ENCODE measurements around the gene CEPT1.

- TF ChIP-seq, protein P1, sequence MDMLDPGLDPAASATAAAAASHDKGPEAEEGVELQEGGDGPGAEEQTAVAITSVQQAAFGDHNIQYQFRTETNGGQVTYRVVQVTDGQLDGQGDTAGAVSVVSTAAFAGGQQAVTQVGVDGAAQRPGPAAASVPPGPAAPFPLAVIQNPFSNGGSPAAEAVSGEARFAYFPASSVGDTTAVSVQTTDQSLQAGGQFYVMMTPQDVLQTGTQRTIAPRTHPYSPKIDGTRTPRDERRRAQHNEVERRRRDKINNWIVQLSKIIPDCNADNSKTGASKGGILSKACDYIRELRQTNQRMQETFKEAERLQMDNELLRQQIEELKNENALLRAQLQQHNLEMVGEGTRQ (CRISPR knock-in tag; IDR thresholded peaks at IDR 0.05): no peak
- TF ChIP-seq, protein P2, sequence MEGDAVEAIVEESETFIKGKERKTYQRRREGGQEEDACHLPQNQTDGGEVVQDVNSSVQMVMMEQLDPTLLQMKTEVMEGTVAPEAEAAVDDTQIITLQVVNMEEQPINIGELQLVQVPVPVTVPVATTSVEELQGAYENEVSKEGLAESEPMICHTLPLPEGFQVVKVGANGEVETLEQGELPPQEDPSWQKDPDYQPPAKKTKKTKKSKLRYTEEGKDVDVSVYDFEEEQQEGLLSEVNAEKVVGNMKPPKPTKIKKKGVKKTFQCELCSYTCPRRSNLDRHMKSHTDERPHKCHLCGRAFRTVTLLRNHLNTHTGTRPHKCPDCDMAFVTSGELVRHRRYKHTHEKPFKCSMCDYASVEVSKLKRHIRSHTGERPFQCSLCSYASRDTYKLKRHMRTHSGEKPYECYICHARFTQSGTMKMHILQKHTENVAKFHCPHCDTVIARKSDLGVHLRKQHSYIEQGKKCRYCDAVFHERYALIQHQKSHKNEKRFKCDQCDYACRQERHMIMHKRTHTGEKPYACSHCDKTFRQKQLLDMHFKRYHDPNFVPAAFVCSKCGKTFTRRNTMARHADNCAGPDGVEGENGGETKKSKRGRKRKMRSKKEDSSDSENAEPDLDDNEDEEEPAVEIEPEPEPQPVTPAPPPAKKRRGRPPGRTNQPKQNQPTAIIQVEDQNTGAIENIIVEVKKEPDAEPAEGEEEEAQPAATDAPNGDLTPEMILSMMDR (IDR thresholded peaks at IDR 0.05): no peak
- TF ChIP-seq, protein P3, sequence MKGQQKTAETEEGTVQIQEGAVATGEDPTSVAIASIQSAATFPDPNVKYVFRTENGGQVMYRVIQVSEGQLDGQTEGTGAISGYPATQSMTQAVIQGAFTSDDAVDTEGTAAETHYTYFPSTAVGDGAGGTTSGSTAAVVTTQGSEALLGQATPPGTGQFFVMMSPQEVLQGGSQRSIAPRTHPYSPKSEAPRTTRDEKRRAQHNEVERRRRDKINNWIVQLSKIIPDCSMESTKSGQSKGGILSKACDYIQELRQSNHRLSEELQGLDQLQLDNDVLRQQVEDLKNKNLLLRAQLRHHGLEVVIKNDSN (CRISPR knock-in tag; IDR thresholded peaks at IDR 0.05): no peak
- TF ChIP-seq ATF6 (CRISPR knock-in tag; IDR thresholded peaks at IDR 0.05) (no peak), MAX (CRISPR knock-in tag; IDR thresholded peaks at IDR 0.05) (no peak)
- TF ChIP-seq, protein P4, sequence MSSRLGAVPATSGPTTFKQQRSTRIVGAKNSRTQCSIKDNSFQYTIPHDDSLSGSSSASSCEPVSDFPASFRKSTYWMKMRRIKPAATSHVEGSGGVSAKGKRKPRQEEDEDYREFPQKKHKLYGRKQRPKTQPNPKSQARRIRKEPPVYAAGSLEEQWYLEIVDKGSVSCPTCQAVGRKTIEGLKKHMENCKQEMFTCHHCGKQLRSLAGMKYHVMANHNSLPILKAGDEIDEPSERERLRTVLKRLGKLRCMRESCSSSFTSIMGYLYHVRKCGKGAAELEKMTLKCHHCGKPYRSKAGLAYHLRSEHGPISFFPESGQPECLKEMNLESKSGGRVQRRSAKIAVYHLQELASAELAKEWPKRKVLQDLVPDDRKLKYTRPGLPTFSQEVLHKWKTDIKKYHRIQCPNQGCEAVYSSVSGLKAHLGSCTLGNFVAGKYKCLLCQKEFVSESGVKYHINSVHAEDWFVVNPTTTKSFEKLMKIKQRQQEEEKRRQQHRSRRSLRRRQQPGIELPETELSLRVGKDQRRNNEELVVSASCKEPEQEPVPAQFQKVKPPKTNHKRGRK (CRISPR knock-in tag; IDR thresholded peaks at IDR 0.05; ENCODE audit: borderline replicate concordance): no peak
Measured at GRCh38 chr1:111129376-111129775, 10.6 kb upstream of the CEPT1 start.
